GM21360 (cell line): ENCODE results near the gene DUS2.
"Not testable (repeated sequence)": the region's sequence is repeated elsewhere in the genome, so short reads cannot be mapped to it uniquely, and the experiment has no call there.

ENCODE experiments used
- ATAC-seq: cut with Tn5 transposase; IDR thresholded peaks from one replicate; pipeline ENCODE4 v1.9.1; 2021; ENCODE audit warnings: mild to moderate bottlenecking, moderate library complexity; ENCODE audit not compliant: unreplicated experiment

DUS2 gene

DNA sequence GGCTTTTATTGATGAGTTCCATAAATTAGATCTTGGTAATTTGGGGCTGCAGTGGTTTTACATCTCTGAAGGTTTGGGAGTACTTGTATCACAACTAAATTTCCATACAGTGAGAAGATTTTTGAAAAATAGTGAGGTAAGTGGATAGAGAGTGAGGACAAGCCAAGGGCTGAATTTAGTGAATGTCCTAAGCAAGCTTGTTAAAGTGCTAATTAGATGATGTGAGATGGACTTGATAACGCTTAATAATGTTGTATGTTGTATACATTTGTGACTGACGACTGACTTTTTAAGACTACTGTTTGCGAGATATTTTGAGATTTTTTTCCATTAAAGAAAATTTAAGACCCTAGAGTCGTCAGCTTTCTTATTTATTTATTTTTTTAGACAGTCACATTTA lies 66.0 kb downstream of the DUS2 start:
- ATAC-seq, result no peak

DNA sequence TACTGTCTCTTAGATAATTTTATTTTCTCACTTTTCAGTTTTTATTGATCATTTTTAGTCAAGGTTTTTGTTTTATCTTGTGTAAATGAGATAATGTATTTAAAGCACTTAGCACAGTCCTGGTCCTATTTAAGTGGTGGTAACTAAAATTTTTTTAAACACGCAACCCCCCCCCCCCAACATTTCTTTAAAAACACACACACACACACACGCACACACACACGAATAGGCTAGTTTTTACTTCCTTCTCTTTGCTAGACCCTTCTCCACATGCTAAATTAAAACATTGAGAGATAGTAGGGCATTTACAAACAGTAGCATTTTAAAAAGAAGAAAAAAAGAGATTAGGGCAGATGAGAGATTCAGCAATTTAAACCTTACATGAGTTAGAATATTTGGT lies 67.0 kb downstream of the DUS2 start:
- no peak for ATAC-seq

DNA sequence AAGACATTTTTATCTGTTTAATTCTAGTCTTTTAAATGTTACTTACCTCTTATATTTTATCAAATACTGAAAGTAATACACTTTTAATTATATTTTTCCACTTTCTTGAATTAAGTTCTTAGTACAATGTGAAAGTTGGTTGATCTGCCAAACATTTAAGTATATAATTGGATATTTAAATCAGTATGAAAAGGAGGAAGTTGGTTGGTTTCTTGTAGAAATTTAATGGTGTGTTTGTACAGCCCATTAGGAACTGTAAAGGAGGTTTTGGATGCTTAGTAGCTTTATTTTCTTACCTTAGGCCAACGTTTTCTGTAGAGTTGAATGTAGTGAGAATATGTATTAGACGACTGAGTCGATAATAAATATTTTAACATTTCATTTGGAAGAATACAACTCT lies 67.4 kb downstream of the DUS2 start:
- ATAC-seq, result no peak

DNA sequence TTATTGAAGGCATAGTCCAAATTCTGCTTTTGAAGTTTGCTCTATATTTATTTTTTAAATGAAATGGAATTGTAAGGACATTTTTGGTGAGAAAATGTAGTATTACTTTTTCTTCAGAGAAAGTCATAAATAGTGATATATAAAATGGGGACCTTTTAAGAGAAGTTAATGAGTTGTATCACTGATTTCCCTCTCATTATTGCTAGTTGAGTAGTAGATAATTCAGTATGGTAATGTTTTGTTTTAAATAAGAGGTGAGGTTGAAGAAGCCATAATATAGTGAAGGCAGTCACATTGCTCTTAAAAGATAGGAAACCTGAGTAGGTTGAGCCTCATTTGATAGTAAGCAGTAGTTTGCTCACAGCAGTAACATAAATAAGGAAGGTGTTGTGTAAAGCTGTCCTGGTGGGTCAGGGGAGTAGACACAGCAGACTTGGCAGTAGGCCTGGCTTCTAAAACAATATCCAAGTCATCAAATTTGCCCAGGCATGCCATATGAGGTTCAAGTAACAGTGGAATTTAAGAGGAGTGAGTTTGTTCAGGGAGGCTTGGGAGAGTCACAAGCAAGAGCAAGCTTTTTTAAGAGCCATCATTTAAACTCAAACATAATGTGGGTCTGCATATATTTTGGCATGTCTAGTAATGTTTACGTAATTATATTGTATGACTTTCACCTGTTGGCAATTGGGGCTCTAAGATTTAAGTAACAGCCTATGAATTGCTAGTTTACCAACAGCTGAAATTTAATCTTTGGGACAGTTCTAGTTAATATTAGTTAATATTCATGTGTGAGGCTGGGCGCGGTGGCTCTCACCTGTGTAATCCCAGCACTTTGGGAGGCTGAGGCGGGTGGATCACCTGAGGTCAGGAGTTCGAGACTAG lies 68.5 kb downstream of the DUS2 start:
- no peak for ATAC-seq

DNA sequence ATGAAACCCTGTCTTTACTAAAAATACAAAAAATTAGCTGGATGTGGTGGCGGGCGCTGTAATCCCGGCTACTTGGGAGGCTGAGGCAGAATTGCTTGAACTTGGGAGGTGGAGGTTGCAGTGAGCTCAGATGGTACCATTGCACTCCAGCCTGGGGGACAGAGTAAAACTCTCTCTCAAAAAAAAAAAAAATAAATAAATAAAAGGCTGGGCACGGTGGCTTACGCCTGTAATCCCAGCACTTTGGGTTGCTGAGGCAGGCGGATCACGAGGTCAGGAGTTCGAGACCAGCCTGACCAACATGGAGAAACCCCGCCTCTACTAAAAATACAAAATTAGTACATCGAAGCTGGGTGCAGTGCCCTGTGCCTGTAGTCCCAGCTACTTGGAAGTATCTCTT lies 69.2 kb downstream of the DUS2 start:
- ATAC-seq, result not testable (repeated sequence)

DNA sequence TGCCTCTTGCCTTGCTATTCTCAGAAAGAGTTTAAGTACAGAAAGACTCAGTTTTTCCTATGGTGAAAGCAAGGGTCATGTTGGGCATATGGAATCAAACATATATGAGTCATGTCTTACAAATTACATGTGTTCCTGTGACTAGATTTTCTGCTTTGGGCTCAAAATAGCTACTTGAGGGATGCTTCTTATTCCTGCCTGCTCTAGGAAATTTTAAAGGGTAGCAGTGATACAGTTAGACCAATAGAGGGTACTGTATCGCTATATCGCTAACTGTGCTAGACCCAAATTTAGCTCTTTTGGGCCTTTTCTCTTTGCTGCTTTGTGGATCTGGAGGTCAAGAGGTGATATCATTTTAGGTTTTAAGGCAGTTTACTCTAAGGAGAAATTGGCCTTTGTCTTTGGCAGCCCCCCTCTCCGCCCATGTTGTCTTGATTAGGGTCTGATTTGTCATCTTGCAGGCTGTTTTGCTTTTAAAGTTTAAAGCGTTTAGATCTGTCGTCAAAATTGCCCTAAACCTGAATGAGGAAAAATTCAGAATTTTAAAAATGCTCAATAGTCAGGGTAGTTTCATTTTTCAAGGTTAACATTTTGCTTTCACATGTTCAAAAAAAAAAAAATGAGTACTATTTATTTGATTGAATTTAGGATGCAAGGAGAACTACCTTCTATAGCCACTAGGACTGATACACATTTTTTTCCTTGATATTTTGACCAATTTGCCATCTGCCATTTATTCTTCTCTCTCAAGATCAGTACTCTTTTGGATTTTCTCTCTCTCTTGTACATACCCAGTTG lies 70.9 kb downstream of the DUS2 start:
- ATAC-seq, result no peak

DNA sequence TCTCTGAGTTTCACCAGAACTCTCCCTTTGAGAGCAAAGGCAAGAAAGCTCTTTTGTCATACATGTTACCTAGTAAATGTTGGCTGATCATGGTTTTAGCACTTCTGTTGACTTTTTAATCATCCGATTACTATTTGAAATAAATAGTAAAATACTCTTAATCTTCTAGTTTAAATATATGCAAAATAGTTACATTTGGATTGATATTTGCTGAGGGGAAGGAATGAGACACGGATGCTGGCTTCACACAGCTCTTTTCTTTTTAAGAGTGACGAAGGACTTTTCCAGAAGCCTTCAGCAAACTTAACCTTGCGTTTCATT lies 71.5 kb downstream of the DUS2 start:
- no peak for ATAC-seq

DNA sequence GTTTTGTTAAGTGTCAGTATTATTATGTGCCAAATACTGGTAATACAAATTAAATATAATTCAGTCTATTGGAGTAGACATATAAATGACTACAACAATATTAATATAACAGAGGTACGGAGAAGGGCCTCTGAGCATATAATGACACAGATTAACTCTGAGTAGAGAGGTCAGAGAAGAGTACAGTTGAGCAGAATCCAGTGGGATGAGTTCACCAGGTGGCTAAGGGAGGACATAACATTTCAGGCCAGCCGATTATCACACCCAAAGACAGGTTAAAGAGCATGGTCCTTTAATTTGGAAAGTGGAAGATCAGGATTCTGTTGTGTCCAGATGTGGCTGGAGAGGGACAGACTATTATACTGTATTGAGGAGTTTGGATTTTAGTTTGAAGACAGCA lies 73.4 kb downstream of the DUS2 start:
- no peak for ATAC-seq

DNA sequence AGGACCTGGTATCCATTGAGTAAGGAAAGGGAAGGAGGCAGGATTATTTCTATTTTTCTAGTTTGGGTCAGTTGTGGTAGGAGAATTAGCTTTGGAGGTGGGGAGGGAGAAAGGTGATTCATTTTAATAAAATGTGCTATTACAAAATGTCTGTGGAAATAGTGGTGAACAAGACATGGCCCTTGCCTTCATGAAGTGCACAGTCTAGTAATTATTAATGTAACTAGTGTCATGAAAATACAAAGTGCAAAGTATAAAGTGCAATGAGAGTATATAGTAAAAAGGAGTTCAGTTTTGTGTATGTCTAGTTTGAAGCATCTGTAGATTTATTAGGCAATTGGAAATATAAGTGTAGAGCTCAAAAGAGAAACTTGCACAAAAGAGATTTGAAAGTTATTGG lies 74.0 kb downstream of the DUS2 start:
- no peak for ATAC-seq

DNA sequence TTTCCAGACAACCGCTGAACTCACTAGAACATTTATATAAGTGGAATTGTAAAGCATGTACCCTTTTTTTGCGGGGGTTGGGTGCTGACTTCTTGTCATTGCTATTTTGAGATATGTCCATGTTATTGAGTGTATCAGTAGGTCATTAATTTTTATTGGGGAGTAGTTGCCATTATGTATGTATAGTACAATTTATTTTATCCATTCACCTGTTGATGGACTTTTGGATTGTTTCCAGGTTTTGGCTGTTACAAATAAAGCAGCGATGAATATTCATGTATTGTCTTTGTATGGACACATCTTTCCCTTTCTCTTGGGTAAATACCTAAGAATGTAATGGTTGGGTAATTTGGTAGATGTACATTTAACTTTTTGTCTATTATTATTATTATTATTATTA lies 74.8 kb downstream of the DUS2 start:
- ATAC-seq, result no peak

DNA sequence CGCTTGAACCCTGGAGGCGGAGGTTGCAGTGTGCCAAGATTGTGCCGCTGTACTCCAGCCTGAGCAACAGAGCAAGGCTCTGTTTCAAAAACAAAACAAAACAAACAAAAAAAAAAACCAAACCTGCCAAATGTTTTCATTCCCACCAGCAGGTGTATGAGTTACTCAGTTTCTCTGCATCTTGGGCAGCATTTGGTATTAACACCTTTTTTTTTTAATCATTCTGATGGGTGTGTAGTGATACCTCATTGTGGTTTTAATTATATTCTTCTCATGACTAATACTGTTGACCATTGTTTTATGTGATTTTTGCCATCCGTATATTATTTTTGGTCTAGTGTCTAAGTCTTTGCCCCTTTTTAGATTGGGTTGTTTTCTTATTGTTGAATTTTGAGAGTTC lies 77.4 kb downstream of the DUS2 start:
- ATAC-seq, result no peak

DNA sequence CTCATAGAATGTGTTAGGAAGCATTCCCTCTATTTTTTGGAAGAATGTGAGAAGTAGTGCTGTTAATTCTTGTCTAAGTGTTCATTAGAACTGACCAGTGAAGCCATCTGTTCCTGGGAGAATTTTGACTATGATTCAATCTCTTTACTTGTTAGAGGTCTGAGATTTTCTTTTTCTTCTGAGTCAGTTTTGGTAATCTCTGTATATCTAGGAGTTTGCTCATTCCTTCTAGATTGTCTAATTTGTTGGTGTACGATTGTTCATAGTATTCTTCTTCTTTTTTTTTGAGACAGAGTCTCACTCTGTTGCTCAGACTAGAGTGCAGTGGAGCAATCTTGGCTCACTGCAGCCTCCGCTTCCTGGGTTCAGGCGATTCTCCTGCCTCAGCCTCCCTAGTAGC lies 82.5 kb downstream of the DUS2 start:
- ATAC-seq, result no peak

DNA sequence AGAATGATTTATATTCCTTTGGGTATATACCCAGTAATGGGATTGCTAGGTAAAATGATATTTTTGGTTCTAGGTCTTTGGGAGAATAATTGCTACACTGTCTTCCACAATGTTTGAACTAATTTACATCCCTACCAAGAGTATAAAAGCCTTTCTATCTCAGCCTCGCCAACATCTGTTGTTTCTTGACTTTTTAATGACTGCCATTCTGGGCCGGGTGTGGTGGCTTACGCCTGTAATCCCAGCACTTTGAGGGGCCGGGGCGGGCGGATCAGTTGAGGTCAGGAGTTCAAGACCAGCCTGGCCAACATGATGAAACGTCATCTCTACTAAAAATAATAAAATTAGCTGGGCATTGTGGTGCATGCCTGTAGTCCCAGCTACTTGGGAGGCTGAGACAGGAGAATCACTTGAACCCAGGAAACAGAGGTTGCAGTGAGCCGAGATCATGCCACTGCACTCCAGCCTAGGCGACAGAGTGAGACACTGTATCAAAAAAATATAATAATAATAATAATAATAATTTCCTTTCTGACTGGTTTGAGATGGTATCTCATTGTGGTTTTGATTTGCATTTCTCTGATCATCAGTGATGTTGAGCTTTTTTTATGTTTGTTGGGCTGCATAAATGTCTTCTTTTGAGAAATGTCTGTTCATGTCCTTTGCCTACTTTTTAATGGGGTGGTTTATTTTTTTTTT lies 84.3 kb downstream of the DUS2 start:
- not testable (repeated sequence) for ATAC-seq

DNA sequence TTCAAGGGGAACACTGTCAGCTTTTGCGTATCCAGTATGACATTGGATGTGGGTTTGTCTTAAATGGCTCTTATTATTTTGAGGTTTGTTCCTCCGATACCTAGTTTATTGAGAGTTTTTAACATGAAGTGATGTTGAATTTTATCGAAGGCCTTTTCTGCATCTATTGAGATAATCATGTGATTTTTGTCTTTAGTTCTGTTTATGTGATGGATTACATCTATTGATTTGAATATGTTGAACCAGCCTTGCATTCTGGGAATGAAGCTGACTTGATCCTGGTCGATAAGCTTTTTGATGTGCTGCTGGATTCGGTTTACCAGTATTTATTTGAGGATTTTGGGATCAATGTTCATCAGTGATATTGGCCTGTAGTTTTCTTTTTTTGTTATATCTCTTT lies 86.1 kb downstream of the DUS2 start:
- ATAC-seq, result not testable (repeated sequence)

DNA sequence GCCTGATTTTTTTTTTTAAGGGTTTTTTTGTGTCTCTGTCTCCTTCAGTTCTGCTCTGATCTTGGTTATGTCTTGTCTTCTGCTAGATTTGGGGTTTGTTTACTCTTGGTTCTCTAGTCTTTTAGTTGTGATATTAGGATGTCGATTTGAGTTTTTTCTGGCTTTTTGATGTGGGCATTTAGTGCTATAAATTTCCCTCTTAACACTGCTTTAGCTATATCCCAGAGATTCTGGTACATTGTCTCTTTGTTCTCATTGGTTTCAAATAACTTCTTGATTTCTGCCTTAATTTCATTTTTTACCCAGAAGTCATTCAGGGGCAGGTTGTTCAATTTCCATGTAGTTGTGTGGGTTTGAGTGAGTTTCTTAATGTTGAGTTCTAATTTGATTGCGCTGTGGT lies 87.5 kb downstream of the DUS2 start:
- not testable (repeated sequence) for ATAC-seq

DNA sequence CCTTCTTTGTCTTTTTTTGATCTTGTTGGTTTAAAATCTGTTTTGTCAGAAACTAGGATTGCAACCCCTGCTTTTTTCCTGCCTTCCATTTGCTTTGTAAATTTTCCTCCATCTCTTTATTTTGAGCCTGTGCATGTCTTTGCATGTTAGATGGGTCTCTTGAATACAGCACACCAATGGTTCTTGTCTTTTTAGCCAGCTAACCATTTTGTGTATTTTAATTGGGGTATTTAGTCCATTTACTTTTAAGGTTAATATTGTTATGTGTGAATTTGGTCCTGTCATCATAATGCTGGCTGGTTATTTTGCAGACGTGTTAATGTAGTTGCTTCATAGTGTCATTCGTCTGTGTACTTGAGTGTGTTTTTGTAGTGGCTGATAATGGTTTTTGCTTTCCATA lies 88.3 kb downstream of the DUS2 start:
- ATAC-seq, result no peak

DNA sequence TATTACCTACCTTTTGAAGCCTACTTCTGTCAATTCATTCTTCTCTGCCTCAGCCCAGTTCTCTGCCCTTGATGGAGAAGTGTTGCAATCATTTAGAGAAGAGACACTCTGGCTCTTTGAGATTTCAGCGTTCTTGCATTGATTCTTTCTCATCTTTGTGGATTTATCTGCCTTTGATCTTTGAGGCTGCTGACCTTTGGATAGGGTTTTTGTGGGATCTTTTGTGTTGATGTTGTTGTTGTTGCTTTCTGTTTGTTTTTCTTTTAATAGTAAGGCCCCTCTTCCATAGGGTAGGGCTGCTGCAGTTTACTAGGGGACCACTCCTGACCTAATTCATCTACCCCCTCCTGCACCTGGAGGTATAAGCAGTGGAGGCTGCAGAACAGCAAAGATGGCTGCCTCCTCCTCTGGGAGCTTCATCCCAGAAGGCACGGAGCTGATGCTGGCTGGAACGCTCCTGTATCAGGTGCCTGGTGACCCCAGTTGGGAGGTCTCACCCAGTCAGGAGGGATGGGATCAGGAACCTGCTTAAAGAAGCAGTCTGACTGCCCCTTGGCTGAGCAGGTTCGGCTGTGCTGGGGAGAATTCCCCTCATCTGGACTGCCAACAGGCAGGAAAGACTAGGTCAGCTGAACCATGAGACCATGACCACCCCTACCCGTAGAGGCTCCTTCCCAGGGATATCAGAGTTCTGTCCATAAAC lies 90.1 kb downstream of the DUS2 start:
- ATAC-seq, result no peak

DNA sequence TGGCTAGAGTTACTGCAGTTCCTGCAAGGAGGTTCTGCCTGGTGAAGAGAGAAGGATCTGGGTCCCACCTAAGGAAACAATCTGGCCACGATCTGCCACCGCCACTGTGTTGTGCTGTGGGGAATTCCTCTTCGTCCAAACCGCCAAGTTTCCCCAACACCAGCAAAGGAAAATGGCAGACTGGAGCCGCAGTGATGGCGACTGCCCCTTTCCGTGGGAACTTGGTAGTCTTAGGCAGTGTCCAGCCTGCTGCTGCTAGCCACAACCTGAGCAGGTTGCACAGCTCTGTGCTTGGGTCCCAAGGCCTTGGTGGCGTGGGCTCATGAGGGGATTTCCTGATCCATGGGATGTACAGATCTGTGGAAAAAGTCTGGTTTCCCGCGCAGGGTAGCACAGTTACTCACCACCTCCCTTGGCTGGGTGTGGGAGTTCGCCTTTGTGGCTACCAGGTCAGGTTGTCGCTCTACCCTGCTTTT lies 90.7 kb downstream of the DUS2 start:
- ATAC-seq, result no peak

DNA sequence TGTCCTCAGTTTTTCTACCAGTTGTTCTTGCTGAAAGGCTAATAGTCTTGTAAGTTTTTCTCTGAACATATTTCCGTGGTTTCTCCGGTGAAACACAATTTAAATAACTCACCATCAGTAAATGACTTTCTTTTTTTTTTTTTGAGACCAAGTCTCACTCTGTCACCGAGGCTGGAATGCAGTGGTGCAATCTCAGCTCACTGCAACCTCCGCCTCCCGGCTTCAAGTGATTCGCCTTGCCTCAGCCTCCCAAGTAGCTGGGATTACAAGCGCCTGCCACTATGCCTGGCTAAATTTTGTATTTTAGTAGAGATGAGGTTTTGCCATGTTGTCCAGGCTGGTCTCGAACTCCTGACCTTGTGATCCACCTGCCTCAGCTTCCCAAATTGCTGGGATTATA lies 91.9 kb downstream of the DUS2 start:
- ATAC-seq, result not testable (repeated sequence)

DNA sequence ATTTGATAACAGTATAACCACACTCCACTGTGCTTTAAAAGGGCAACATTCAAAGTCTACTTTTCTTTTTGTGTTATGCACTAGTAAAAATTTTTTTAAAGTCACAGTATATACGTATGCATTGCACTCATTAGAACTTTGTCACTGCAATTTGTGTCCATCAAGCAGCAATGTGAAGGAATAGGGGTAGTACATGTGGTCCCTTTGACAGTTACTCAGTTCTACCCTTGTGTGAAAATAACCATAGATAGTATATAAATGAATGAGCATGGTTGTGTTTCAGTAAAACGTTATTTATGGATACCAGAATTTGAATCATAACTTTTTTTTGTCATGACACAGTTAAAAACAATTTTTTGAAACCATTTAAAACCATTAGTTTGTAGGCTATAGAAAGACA lies 92.8 kb downstream of the DUS2 start:
- ATAC-seq, result no peak

DNA sequence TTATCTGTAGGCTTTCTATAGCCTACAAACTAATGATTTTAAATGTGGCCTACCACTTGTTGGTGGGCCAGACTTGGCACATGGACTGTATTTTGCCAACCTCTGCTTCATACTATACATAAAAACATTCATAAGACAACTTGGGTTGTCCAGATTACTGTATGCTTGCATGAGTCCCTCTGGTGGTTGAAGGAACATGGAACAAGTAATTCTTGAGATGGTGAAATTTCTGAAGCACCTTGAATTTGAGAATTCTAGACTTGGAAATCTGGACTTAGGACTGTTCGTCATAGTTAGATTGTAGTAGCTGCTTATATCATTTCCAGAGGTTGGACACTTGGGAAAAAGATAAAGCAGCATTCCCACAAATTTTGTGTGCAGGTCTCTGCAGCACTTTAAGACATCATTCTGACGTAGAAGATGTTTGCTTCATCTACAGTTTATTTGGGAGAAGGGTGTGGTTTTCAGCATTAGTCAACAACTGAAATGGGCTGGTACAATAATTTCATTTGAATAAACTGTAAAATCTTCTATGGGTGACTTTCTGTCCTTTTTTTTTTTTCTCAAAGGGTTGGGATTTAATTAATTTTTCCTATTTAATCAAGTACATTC lies 93.3 kb downstream of the DUS2 start:
- no peak for ATAC-seq
